GM13977 (cell line): ENCODE results near the gene KAZN.

Experiments
- DNase-seq: peaks from one replicate; pipeline ENCODE4 v3.0.0; 2012; ENCODE audit warnings: low spot score
- CTCF ChIP-seq: IDR thresholded peaks from 2 replicates; pipeline ENCODE4 v1.5.1; 2012; ENCODE audit warnings: mild to moderate bottlenecking, control low read depth; ENCODE audit not compliant: insufficient read depth; ENCODE audit errors: extremely low read depth, missing control alignments
- in situ Hi-C: fragments of 300-500 bp; cut with MboI; formaldehyde crosslinking; loops from one replicate; pipeline ENCODE4 v1.12.0; 2022; ENCODE audit warnings: low sequenced_read_pairs, low pct_unique_long_range_greater_than_20kb, mixed read lengths, inconsistent platforms; ENCODE audit not compliant: unreplicated experiment

Gene KAZN

GRCh38 chr1:15153184-15153841 is 554.8 kb downstream of the KAZN start, which contains the start of gene TMEM51:
TMEM51 (plus strand) TSS chr1:15153747; CDS start chr1:15215088, 61,341 bp downstream.
- TF ChIP-seq CTCF: no peak
- in situ Hi-C loops: no loop called here

GRCh38 chr1:15153842-15154479 is 555.5 kb downstream of the KAZN start:
- peak; percentile 63 for TF ChIP-seq CTCF
- in situ Hi-C loops: no loop called here
- DNase-seq: peak; percentile 72

More at GRCh38 chr1:15153184-15153841, 554.8 kb downstream of the KAZN start, which contains the start of gene TMEM51:
- peak; percentile 62 for DNase-seq

DNA sequence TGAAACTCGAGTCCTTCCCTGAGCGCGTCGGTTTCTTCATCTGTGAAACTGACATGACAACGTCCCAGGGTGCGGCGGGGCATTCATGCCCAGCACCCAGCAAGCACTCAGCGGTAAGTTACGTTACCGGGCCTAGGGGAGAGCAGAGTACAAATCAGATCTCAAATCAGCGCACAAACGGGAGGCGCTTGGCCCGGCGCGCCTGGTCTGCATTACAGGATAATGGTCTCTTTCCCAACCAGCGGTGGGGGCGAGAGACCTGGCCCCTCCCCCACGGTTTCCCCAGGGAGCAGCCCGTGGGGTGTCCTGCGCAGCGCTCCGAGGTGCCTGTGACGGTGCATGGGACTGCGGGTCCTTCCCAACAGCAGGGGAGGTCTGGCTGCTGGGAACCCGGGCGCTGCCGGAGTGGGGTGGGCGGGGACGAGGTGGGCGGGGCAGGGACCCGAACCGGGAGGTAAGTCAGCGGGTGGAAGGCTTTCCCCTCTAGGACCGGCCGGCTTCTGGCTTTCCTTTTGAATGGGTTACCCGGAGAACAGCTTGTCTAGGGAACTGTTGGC is 556.1 kb downstream of the KAZN start:
- no peak for TF ChIP-seq CTCF
- in situ Hi-C loops: no loop called here
- peak; percentile 47 for DNase-seq

DNA sequence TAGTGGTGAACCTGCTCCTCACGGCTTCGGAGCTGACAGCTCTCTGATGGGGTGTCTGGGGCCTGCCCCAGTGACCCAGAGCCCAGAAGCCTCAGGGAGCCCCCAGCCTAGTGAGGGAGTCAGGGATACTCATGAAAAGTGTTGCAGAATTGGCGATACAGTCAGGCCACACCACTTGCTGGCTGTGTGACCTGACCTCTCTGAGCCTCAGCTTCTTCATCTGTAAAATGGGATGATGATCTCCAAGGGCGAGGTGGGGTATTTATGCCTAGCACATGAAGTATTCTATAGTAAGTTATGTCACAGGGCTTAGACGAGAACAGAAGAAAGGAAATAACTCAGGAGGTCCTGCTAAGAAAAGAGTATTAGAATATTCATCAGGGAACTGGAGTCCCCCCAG is 556.7 kb downstream of the KAZN start:
- no peak for DNase-seq
- TF ChIP-seq CTCF: no peak
- in situ Hi-C loops: no loop called here

DNA sequence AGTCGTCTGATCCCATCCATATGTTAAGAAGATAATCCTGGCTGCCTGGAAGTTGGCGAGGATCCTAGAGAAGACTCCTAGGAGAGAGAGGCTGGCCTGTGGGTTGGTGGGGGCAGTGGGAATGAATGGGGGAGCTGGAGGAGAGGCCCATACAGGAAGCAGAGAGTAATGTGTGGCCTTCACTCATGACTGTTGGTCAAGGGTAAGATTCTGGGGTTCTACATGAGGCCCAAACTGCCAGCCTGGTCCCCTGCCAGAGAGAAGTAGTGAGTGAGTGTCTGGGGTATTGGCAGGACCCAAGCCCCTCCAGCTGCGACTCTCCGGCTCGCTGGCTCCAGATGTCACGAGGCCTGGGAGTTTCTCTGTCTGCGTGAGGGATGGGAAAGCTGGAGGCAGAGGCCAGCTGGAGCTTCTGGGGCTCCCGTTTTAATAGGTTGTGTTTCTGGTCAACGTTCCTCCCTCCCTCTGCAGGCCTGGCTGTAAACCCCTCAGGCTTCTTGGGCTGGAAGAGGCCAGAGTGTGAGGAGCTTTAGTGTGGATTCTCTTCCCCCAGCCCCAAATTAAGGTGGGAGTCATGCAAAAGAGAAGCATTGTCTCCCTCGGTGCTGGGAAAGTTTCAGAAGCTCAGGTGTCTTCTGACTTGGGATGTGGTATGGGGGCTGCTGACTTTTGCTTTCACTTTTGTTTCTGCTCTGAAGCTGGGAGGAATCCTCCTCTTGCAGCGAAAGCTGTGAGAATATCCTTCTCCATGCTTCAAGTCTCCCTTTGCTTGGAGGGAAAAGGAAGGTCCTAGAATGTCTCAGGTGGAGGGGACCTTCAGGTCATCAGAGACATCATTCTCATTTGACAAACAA is 557.6 kb downstream of the KAZN start:
- in situ Hi-C loops: no loop called here
- DNase-seq: peak; percentile 55
- TF ChIP-seq CTCF: no peak

DNA sequence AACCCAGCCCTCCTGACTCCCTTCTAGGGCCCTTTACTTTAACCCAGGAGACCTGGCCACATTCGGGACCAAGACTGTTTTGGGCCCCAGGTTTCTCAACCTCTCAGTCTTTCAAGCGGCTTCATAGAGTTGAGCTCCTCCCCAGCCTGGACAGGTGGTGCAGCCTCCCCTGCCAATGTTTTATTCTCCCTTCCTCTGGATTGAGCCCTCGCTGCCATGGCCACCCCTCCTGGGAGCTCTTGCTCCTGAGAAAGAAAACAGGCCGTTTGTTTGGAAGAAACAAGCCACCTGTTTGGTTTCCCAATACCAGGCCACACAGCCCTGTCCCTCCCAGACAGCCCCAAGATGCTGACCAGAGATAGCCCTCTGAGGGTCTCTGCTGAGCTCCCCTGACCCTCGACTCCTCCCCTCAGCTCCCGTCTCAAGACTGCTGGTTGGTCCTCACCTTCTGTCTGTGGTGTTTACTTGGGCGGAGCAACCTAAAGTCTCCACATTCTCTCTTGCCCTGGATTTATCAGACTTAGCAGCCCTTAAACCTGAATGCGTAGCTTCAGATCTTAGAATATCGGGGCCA is 558.4 kb downstream of the KAZN start:
- no peak for TF ChIP-seq CTCF
- in situ Hi-C loops: no loop called here

More for the DNA sequence above, 558.4 kb downstream of the KAZN start:
- no peak for DNase-seq
